HEK293T (cell line): Measurements from ENCODE around the gene CRLF2.

Experiments
- ARNT ChIP-seq: fragments of 450-650 bp; IDR thresholded peaks from 2 replicates; pipeline ENCODE4 v1.6.1; 2017; ENCODE audit warnings: mild to moderate bottlenecking
- BHLHE40 ChIP-seq: fragments of 450-650 bp; IDR thresholded peaks from 2 replicates; pipeline ENCODE4 v1.6.1; 2016; ENCODE audit warnings: mild to moderate bottlenecking, moderate library complexity, borderline replicate concordance
- CTBP1 ChIP-seq: fragments of 450-650 bp; IDR thresholded peaks from 2 replicates; pipeline ENCODE4 v1.6.1; 2016; ENCODE audit warnings: borderline replicate concordance
- ELF4 ChIP-seq: fragments of 450-650 bp; IDR thresholded peaks from 2 replicates; pipeline ENCODE4 v1.6.1; 2017; ENCODE audit warnings: antibody characterized with exemption
- FOXA1 ChIP-seq: fragments of 450-650 bp; IDR thresholded peaks from 2 replicates; pipeline ENCODE4 v1.6.1; 2016; ENCODE audit warnings: mild to moderate bottlenecking
- FOXK2 ChIP-seq: fragments of 450-650 bp; IDR thresholded peaks from 2 replicates; pipeline ENCODE4 v1.6.1; 2016; ENCODE audit warnings: mild to moderate bottlenecking
- FOXM1 ChIP-seq: fragments of 450-650 bp; IDR thresholded peaks from 2 replicates; pipeline ENCODE4 v1.6.1; 2017; ENCODE audit warnings: mild to moderate bottlenecking, borderline replicate concordance
- HDGF ChIP-seq: fragments of 450-650 bp; IDR thresholded peaks from 2 replicates; pipeline ENCODE4 v1.6.1; 2017; ENCODE audit warnings: antibody characterized with exemption, borderline replicate concordance
- L3MBTL2 ChIP-seq: fragments of 450-650 bp; conservative IDR thresholded peaks from 2 replicates; pipeline ENCODE4 v1.6.1; 2016; ENCODE audit warnings: mild to moderate bottlenecking
- SP1 ChIP-seq: fragments of 450-650 bp; IDR thresholded peaks from 2 replicates; pipeline ENCODE4 v1.6.1; 2017
- SUZ12 ChIP-seq: fragments of 450-650 bp; IDR thresholded peaks from 2 replicates; pipeline ENCODE4 v1.6.1; 2016; ENCODE audit warnings: mild to moderate bottlenecking
- TARDBP ChIP-seq: fragments of 450-650 bp; IDR thresholded peaks from 2 replicates; pipeline ENCODE4 v1.6.1; 2016

DNA sequence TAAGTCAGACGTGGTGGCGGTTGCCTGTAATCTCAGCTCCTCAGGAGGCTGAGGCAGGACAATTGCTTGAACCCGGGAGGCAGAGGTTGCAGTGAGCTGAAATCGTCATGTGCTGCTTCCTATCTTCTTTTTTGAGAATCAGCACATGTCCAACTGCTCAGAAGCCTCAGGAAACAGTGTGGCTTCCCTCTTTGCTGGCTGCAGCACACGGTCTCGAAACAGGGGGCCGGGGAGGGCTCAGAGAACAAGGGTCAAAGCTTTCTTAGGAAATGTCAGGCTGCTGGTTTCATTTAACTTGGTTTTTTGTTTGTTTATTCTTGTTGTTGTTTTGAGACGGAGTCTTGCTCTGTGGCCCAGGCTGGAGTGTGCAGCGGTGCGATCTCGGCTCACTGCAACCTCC is 31.3 kb downstream of the CRLF2 start:
- TF ChIP-seq CTBP1, result no peak
- no peak for TF ChIP-seq L3MBTL2
- no peak for TF ChIP-seq BHLHE40
- no peak for TF ChIP-seq ARNT
- TF ChIP-seq FOXM1, result no peak
- TF ChIP-seq FOXK2, result no peak
- no peak for TF ChIP-seq TARDBP
- TF ChIP-seq SUZ12, result no peak
- TF ChIP-seq FOXA1, result no peak
- TF ChIP-seq SP1, result no peak
- no peak for TF ChIP-seq ELF4
- no peak for TF ChIP-seq HDGF
